Small intestine (tissue), 7 donors: Measurements from ENCODE around the gene PARD3B. TPM values are rescaled to one million over a fixed set of nuclear protein-coding genes. Genes with fewer than 3 reads are reported as not detected.
A peak's percentile ranks its signal among the peaks of the same experiment; 100 is the strongest.

Source experiments
- DNase-seq, 2 donors: peaks; one replicate each; pipeline versions ENCODE4 v3.0.0 to v3.0.0-alpha.2; 2013
- FAIRE-seq: peaks from 2 replicates; lab custom pipeline; 2012; peaks lifted over from hg19 to GRCh38; lab: Jason Lieb, UNC
- H3K27ac ChIP-seq, 3 donors: one replicate each; pipeline ENCODE4 v1.5.1; 2013; ENCODE audit warnings: low read length in 2 of 3, mild to moderate bottlenecking in 2 of 3, control low read depth in 1 of 3, inconsistent platforms in 1 of 3, low read depth in 1 of 3, moderate library complexity in 1 of 3
- H3K27me3 ChIP-seq, 3 donors: one replicate each; pipeline ENCODE4 v1.6.1; 2013; ENCODE audit warnings: low read length in 3 of 3, inconsistent platforms in 1 of 3; ENCODE audit not compliant: control insufficient read depth in 3 of 3, insufficient read depth in 3 of 3
- H3K36me3 ChIP-seq, 3 donors: one replicate each; pipeline ENCODE4 v1.6.1; 2013; ENCODE audit warnings: low read length in 3 of 3, inconsistent platforms in 1 of 3, low read depth in 1 of 3, mild to moderate bottlenecking in 1 of 3, moderate library complexity in 1 of 3; ENCODE audit not compliant: control insufficient read depth in 3 of 3, insufficient read depth in 2 of 3
- H3K4me1 ChIP-seq, 3 donors: one replicate each; pipeline ENCODE4 v1.6.1; 2013; ENCODE audit warnings: low read length in 2 of 3, inconsistent platforms in 1 of 3, low read depth in 1 of 3, mild to moderate bottlenecking in 1 of 3, moderate library complexity in 1 of 3; ENCODE audit not compliant: control insufficient read depth in 3 of 3, insufficient read depth in 2 of 3
- H3K4me3 ChIP-seq, 3 donors: one replicate each; pipeline ENCODE4 v1.5.1; 2013; ENCODE audit warnings: low read length in 3 of 3, control low read depth in 1 of 3, inconsistent platforms in 1 of 3, low read depth in 1 of 3, mild to moderate bottlenecking in 1 of 3, moderate library complexity in 1 of 3
- H3K9me3 ChIP-seq, 2 donors: one replicate each; pipeline ENCODE4 v1.6.1; 2013; ENCODE audit warnings: low read depth in 1 of 2, low read length in 1 of 2; ENCODE audit not compliant: control insufficient read depth in 2 of 2, insufficient read depth in 1 of 2
- WGBS, 3 donors: extraction: QIAGEN DNeasy Blood & Tissue Kit; methylation state at CpG; one replicate each; pipeline ENCODE4 v1.1.7; 2013; 5-methylcytosine and 5-hydroxymethylcytosine counted together
- polyA plus RNA-seq, 4 donors: library from polyadenylated mRNA; stranded (reverse) in 3 of 4; unstranded in 1 of 4; fragments of 200-250 nt in 3 of 4; fragments of 120-200 nt in 1 of 4; gene quantifications; one replicate each; pipeline versions ENCODE4 v1.2.1 to v1.2.3, GENCODE V29; 2013
- donor health status: healthy with polysubstance abuse.
- donor health status: control.
- donor health status: control.
- donor health status: Bipolar disorder and iron deficiency.
- donor health status: healthy.

Gene PARD3B
- polyA plus RNA-seq, 4 donors, result 2.8 to 10.7 (median 3.6) TPM

DNA sequence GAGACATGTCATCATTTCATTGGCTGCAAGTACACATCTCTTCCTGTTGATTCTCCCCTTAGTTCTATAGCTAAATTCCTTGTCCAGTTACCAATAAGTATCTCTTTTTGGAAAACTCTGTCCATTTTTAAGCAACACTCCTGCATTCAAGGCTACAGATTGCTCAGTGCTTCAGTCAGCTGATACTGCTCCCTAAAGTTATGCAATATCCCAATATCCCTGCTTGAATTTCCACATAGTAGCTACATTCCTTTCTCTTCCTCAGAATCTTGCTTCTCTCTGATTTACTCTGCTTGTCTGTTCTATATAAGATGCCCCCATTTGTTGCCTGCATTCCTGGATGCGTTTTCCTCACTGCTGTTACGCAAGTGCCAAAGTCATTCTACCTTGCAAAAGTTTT, 109.8 kb downstream of the PARD3B start:
- FAIRE-seq, result no peak

DNA sequence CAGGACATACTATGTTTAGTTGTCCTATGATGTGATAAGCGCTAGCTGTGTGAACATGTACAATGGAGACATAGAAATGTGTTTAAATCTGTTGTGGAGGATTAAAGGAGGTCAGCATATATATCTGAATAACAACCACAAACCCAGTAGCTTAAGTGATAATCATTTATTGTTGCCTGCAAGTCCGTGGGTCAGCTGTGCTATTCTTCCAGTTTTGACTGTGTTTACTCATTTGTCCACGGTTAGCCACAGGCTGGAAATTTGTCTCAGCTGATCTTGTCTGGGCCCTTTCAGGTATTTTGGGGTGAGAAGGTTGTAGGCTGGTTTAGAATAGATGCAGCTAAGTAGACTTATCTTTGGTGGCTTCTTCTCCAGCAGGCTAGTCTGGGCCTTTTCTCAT, 110.4 kb downstream of the PARD3B start:
- DNase-seq (no peak), FAIRE-seq (no peak)
- 75 to 78% (median 76%) methylated on average over 3 of the region's 3 CpGs for WGBS, 3 donors
- Histone ChIP-seq H3K9me3 (peaks cover 0 to 17% of the 10 kb centered on the region in 2 donors), H3K36me3 (peaks cover 0 to 3% (median 0%) of the 10 kb centered on the region in 3 donors), H3K4me1 (no peaks in the 10 kb centered on the region), H3K4me3 (no peak overlapping the region), H3K27me3 (no peaks in the 10 kb centered on the region), H3K27ac (no peak overlapping the region)

More for the DNA sequence above, 109.8 kb downstream of the PARD3B start:
- H3K36me3 ChIP-seq, result peaks cover 0 to 3% (median 0%) of the 10 kb centered on the region in 3 donors
- H3K27me3 ChIP-seq, result no peaks in the 10 kb centered on the region
- H3K9me3 ChIP-seq, result peaks cover 0 to 18% of the 10 kb centered on the region in 2 donors
- WGBS, 3 donors, result 90 to 97% (median 93%) methylated on average over 2 of the region's 2 CpGs
- H3K4me1 ChIP-seq, result no peaks in the 10 kb centered on the region
- H3K27ac ChIP-seq, result no peak overlapping the region
- DNase-seq, result no peak
- H3K4me3 ChIP-seq, result no peak overlapping the region

DNA sequence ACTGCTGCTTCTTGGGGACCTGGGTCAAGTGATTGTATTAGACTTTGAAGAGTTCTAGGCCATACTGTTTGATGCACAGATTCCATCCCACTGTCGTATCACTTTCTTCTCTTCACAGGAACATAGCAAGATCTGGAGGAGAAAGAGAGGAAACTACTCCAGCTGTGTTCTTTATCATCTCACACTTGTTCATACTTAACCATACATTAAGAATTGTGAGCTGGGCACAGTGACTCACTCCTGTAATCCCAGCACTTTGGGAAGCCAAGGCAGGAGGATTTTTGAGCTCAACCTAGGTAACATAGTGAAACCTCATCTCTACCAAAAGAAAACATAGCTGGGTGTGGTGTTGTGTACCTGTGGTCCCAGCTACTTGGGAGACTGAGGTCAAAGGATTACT, 111.7 kb downstream of the PARD3B start:
- WGBS, 3 donors, result 89 to 100% (median 94%) methylated on average over 1 of the region's 1 CpG
- Histone ChIP-seq H3K27me3 (no peaks in the 10 kb centered on the region), H3K4me1 (no peaks in the 10 kb centered on the region), H3K27ac (no peak overlapping the region), H3K36me3 (no peaks in the 10 kb centered on the region), H3K4me3 (no peak overlapping the region), H3K9me3 (peaks cover 0 to 4% of the 10 kb centered on the region in 2 donors)
- FAIRE-seq, result no peak
- DNase-seq, result no peak

DNA sequence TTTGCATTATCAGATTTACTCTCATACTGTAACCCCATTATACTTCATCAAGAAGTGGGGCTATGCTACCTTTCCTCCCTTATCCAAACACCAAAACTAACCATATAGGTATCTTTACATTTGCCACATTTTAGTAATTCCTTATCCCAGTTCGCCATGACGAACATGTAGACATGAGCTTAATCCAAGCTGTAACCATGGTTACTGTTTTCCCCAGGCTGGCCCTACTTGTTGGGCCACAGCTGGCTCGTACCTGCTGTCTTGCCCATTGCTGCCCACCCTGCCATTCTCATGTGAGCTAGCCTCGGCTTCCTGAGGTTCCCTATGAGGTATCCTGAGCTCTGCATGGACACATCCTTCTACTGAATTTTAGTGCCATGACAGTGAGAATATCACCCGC, 117.7 kb downstream of the PARD3B start:
- WGBS, 3 donors, result 87 to 93% (median 91%) methylated on average over 5 of the region's 5 CpGs
- H3K9me3 ChIP-seq, result no peaks in the 10 kb centered on the region
- FAIRE-seq (no peak), DNase-seq (no peak)
- H3K27ac ChIP-seq, result no peak overlapping the region
- no peaks in the 10 kb centered on the region for H3K4me1 ChIP-seq
- H3K36me3 ChIP-seq, result no peaks in the 10 kb centered on the region
- H3K27me3 ChIP-seq, result no peaks in the 10 kb centered on the region
- H3K4me3 ChIP-seq, result no peak overlapping the region

DNA sequence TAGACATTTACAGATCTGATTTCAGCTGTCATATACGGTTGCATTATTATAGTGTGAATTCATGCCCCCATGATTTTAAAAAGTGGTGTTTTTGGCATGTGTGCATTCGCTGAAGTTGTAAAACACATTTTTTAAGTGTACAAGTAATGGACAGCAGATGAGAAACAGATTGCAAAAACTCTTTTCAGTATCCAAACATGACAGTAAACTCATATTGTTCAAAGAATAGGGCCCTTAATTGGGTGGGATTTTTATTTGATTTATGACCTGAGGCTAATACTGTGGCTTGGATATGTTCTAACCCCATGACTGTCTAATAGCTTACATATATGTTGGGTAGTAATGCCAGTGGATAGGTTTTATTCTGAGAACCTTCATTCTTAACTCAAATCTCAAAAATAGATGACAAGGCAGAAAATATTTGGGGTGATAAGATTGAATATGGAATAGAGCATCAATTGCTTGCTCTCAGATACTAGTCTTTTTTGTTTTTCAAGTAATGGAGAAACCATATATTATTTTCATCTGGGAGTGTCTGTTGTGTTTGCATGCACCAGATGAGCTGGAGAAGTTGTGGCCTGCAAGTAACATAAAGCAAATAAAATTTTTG, 118.6 kb downstream of the PARD3B start:
- H3K36me3 ChIP-seq, result no peaks in the 10 kb centered on the region
- FAIRE-seq (no peak), DNase-seq (no peak)
- no peaks in the 10 kb centered on the region for H3K9me3 ChIP-seq
- no peak overlapping the region for H3K4me3 ChIP-seq
- no peaks in the 10 kb centered on the region for H3K27me3 ChIP-seq
- no peaks in the 10 kb centered on the region for H3K4me1 ChIP-seq
- 71 to 90% (median 78%) methylated on average over 2 of the region's 2 CpGs for WGBS, 3 donors
- H3K27ac ChIP-seq, result no peak overlapping the region

DNA sequence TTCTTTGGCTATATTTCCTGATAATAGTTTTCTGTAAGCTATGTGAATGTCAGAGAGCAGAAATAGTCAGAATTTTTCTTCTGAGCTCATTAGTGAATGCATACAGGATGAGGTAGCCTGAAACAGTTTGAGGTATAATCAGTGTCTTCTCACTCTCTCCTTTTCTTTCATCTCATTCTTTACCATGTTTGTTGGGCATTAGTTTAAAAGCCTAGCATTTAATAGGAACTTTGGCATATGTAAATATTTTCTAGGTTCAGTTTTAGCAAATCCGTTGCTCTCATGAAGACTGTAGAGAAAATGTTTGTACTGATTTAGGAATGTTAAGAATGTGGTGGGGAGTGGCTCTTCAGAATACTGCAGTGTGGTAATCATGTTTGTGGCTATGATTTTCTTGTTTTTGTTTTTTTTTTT, 119.4 kb downstream of the PARD3B start:
- no peaks in the 10 kb centered on the region for H3K9me3 ChIP-seq
- no peak for FAIRE-seq
- no peak overlapping the region for H3K4me3 ChIP-seq
- H3K27ac ChIP-seq, result no peak overlapping the region
- no peaks in the 10 kb centered on the region for H3K4me1 ChIP-seq
- WGBS, 3 donors, result 52 to 79% (median 52%) methylated on average over 1 of the region's 1 CpG
- DNase-seq, result no peak
- H3K36me3 ChIP-seq, result no peaks in the 10 kb centered on the region
- H3K27me3 ChIP-seq, result no peaks in the 10 kb centered on the region

DNA sequence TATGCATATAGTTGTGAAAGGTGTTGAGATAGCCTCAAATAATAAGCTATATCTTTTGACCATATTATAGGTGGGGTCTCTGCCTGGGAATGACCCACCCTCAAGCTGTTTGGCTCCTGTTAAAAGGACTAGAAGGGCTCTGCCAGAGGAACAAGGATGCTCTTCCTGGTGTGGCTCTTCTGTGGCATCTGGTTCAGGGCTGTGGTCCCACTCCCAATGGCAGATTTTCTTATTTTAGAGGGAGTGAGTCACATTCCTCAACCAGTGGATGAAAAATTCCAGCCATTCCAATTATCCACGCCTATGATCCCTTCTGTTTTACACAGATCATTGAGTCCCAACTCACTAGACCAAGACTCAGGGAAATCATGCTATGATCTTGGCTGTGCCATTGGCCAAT, 119.9 kb downstream of the PARD3B start:
- Histone ChIP-seq H3K27ac (peak overlapping the region in 1 of 3 donors; percentile 56), H3K4me3 (no peak overlapping the region), H3K4me1 (no peaks in the 10 kb centered on the region), H3K36me3 (no peaks in the 10 kb centered on the region), H3K9me3 (no peaks in the 10 kb centered on the region), H3K27me3 (no peaks in the 10 kb centered on the region)
- WGBS, 3 donors, result 57 to 87% (median 66%) methylated on average over 1 of the region's 1 CpG
- no peak for DNase-seq
- FAIRE-seq, result no peak

DNA sequence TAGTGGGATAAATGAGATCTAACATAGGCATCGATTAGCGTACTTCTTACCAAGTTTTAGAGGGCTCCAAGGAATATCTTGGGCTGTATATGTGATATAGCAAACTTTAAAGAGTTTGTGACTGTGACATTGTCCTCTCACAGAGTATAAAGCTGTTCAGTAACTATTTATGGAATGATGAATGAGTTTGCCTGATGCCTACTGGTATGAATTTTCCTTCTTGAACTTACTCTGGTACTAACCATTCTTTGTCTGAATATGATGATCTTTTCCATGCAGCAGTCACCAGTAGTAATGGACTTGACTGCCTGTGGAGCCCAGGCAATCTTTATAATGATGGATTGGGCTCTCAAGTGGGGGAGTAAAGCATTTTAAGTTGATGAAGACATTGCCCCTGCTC, 120.5 kb downstream of the PARD3B start:
- H3K4me1 ChIP-seq, result no peaks in the 10 kb centered on the region
- FAIRE-seq (no peak), DNase-seq (no peak)
- no peaks in the 10 kb centered on the region for H3K9me3 ChIP-seq
- no peaks in the 10 kb centered on the region for H3K36me3 ChIP-seq
- no peak overlapping the region for H3K27ac ChIP-seq
- no peak overlapping the region for H3K4me3 ChIP-seq
- H3K27me3 ChIP-seq, result no peaks in the 10 kb centered on the region
- 94 to 95% (median 95%) methylated on average over 2 of the region's 2 CpGs for WGBS, 3 donors

DNA sequence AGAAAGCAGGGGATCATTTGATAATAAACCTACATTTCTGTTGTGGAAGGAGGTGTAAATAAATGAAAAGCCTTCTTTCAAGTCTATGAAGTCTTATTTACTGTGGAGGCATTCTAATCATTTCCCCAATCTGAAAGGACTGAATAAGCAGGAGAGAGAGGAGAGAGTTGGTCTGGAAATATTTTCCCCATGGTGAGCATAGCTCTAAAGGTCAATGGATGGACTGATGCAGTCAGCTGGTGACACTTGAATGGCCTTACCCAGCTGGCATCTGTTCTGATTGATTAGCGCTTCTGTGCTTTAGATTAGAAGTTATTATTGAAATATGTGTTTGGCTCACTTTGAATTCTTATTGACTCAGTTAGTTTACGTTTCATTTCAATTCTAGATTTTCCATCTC, 122.7 kb downstream of the PARD3B start:
- Histone ChIP-seq H3K4me1 (no peaks in the 10 kb centered on the region), H3K36me3 (no peaks in the 10 kb centered on the region), H3K27me3 (no peaks in the 10 kb centered on the region), H3K27ac (no peak overlapping the region), H3K9me3 (no peaks in the 10 kb centered on the region), H3K4me3 (no peak overlapping the region)
- no peak for DNase-seq
- 80 to 91% (median 90%) methylated on average over 2 of the region's 2 CpGs for WGBS, 3 donors
- no peak for FAIRE-seq
